Neuronal stem cell (in vitro differentiated cells): ENCODE measurements around the gene UTP18.

Source experiments
- DNase-seq: peaks from one replicate; pipeline ENCODE4 v3.0.0-alpha.2; 2013; ENCODE audit warnings: low spot score
- H2AFZ ChIP-seq: one replicate; pipeline ENCODE4 v1.6.1; 2013; ENCODE audit warnings: mild to moderate bottlenecking, low read length, inconsistent platforms
- H2AK5ac ChIP-seq: 2 replicates; pipeline ENCODE4 v1.6.1; 2013; ENCODE audit warnings: low read depth, mild to moderate bottlenecking, inconsistent platforms, low read length, moderate library complexity, mixed read lengths
- H2BK120ac ChIP-seq: 2 replicates; pipeline ENCODE4 v1.6.1; 2013; ENCODE audit warnings: low read depth, mild to moderate bottlenecking, inconsistent platforms, low read length, moderate library complexity, mixed read lengths
- H2BK12ac ChIP-seq: one replicate; pipeline ENCODE4 v1.6.1; 2013; ENCODE audit warnings: low read length, inconsistent platforms
- H2BK15ac ChIP-seq: 2 replicates; pipeline ENCODE4 v1.6.1; 2013; ENCODE audit warnings: mild to moderate bottlenecking, low read length, inconsistent platforms, mixed read lengths
- H2BK5ac ChIP-seq: one replicate; pipeline ENCODE4 v1.6.1; 2013; ENCODE audit warnings: inconsistent platforms, mild to moderate bottlenecking, low read length, moderate library complexity
- H3K14ac ChIP-seq: one replicate; pipeline ENCODE4 v1.6.1; 2013; ENCODE audit warnings: low read length, inconsistent platforms
- H3K18ac ChIP-seq: 2 replicates; pipeline ENCODE4 v1.6.1; 2013; ENCODE audit warnings: low read length, inconsistent platforms
- H3K23ac ChIP-seq: 2 replicates; pipeline ENCODE4 v1.6.1; 2013; ENCODE audit warnings: low read depth, mild to moderate bottlenecking, mixed read lengths, low read length, inconsistent platforms; ENCODE audit not compliant: poor library complexity
- H3K27ac ChIP-seq: replicated peaks from 3 replicates; pipeline ENCODE4 v1.5.1; 2013; ENCODE audit warnings: low read length, inconsistent platforms
- H3K27me3 ChIP-seq, 3 experiments: 2 replicates each; pipeline ENCODE4 v1.6.1; 2013; ENCODE audit warnings: low read length in 3 of 3, mild to moderate bottlenecking in 2 of 3, inconsistent platforms in 1 of 3, low read depth in 1 of 3, mixed read lengths in 1 of 3, moderate library complexity in 1 of 3; ENCODE audit not compliant: control insufficient read depth in 3 of 3, insufficient read depth in 3 of 3
- H3K36me3 ChIP-seq, 2 donors: replicated peaks in 1 of 2; 2 replicates each; pipeline ENCODE4 v1.6.1; 2013; ENCODE audit warnings: low read length in 2 of 2; ENCODE audit not compliant: control insufficient read depth in 2 of 2, insufficient read depth in 2 of 2
- H3K4ac ChIP-seq: 2 replicates; pipeline ENCODE4 v1.6.1; 2013; ENCODE audit warnings: inconsistent platforms, mild to moderate bottlenecking, low read length, moderate library complexity
- H3K4me1 ChIP-seq, 2 donors: 1 replicate in 1 of 2; 2 replicates in 1 of 2; pipeline ENCODE4 v1.6.1; 2013; ENCODE audit warnings: low read length in 2 of 2, low read depth in 1 of 2; ENCODE audit not compliant: control insufficient read depth in 2 of 2, insufficient read depth in 1 of 2
- H3K4me2 ChIP-seq: one replicate; pipeline ENCODE4 v1.6.1; 2013; ENCODE audit warnings: mild to moderate bottlenecking, low read length, inconsistent platforms; ENCODE audit not compliant: insufficient read depth, poor library complexity, severe bottlenecking
- H3K4me3 ChIP-seq, 2 donors: 2 replicates each; pipeline ENCODE4 v1.5.1; 2013; ENCODE audit warnings: low read length in 2 of 2, mild to moderate bottlenecking in 2 of 2, inconsistent platforms in 1 of 2, moderate library complexity in 1 of 2
- H3K79me1 ChIP-seq: one replicate; pipeline ENCODE4 v1.6.1; 2013; ENCODE audit warnings: low read depth, mild to moderate bottlenecking, inconsistent platforms, low read length, moderate library complexity
- H3K9ac ChIP-seq: one replicate; pipeline ENCODE4 v1.6.1; 2013; ENCODE audit warnings: mild to moderate bottlenecking, low read depth, low read length, inconsistent platforms; ENCODE audit not compliant: poor library complexity
- H3K9me3 ChIP-seq, 2 donors: replicated peaks in 1 of 2; 2 replicates each; pipeline versions ENCODE3 to v1.6.1; 2013; ENCODE audit warnings: low read length in 2 of 2, mild to moderate bottlenecking in 2 of 2, inconsistent platforms in 1 of 2, low read depth in 1 of 2, mixed read lengths in 1 of 2, moderate library complexity in 1 of 2; ENCODE audit not compliant: control insufficient read depth in 2 of 2, insufficient read depth in 1 of 2
- H4K8ac ChIP-seq: one replicate; pipeline ENCODE4 v1.6.1; 2013; ENCODE audit warnings: low read depth, mild to moderate bottlenecking, inconsistent platforms, low read length, moderate library complexity
- H4K91ac ChIP-seq: one replicate; pipeline ENCODE4 v1.6.1; 2013; ENCODE audit warnings: low read length, low read depth, mild to moderate bottlenecking, inconsistent platforms; ENCODE audit not compliant: poor library complexity
- WGBS, 2 donors: extraction: QIAGEN DNeasy Blood & Tissue Kit; methylation state at CpG; one replicate each; pipeline ENCODE4 v1.1.7; 2013; ENCODE audit warnings: missing lambda C conversion rate in 2 of 2, mixed read lengths in 1 of 2; ENCODE audit not compliant: insufficient read length in 2 of 2, insufficient replicate concordance in 1 of 2; ENCODE audit errors: extremely low coverage in 2 of 2; 5-methylcytosine and 5-hydroxymethylcytosine counted together

UTP18 gene

GRCh38 chr17:51341457-51341856, 81.1 kb downstream of the UTP18 start:
- Histone ChIP-seq H3K23ac (no peak overlapping the region), H3K4me3 (no peak overlapping the region), H3K9ac (no peak overlapping the region), H4K8ac (no peak overlapping the region), H2BK15ac (no peak overlapping the region), H3K27me3 (peaks cover 0 to 4% (median 0%) of the 10 kb centered on the region in 3 experiments), H2BK120ac (no peak overlapping the region), H3K4me1 (peaks cover 0 to 2% of the 10 kb centered on the region in 2 donors), H3K27ac (no peak overlapping the region), H2AK5ac (no peak overlapping the region), H4K91ac (no peak overlapping the region), H3K79me1 (no peaks in the 10 kb centered on the region), H2AFZ (no peak overlapping the region), H2BK5ac (no peak overlapping the region), H2BK12ac (no peak overlapping the region), H3K9me3 (no peaks in the 10 kb centered on the region), H3K4ac (no peak overlapping the region), H3K36me3 (no peaks in the 10 kb centered on the region), H3K14ac (no peak overlapping the region), H3K4me2 (no peak overlapping the region), H3K18ac (no peak overlapping the region)
- DNase-seq: no peak
- WGBS, 2 donors: no CpG with 5 or more reads among the region's 3 CpGs

- Histone ChIP-seq H3K23ac (no peak overlapping the region), H3K4ac (no peak overlapping the region), H3K27me3 (peaks cover 0 to 2% (median 0%) of the 10 kb centered on the region in 3 experiments), H3K79me1 (no peaks in the 10 kb centered on the region), H2BK5ac (no peak overlapping the region), H3K36me3 (no peaks in the 10 kb centered on the region), H3K4me2 (no peak overlapping the region), H2BK12ac (no peak overlapping the region), H2AK5ac (no peak overlapping the region), H4K91ac (no peak overlapping the region), H3K4me3 (no peak overlapping the region), H3K9me3 (no peaks in the 10 kb centered on the region), H3K4me1 (peaks cover 0 to 2% of the 10 kb centered on the region in 2 donors), H3K27ac (no peak overlapping the region), H3K9ac (no peak overlapping the region), H2BK15ac (no peak overlapping the region), H3K18ac (no peak overlapping the region), H3K14ac (no peak overlapping the region), H2AFZ (no peak overlapping the region), H2BK120ac (no peak overlapping the region), H4K8ac (no peak overlapping the region)
- no CpG with 5 or more reads among the region's 2 CpGs for WGBS, 2 donors
- DNase-seq: no peak
These were observed 81.9 kb downstream of the UTP18 start for GRCh38 chr17:51342257-51342656.

GRCh38 chr17:51344532-51344931, 84.2 kb downstream of the UTP18 start:
- no peak overlapping the region for H2BK120ac ChIP-seq
- H3K4me2 ChIP-seq: no peak overlapping the region
- no peak overlapping the region for H3K4me3 ChIP-seq
- no peak overlapping the region for H3K27ac ChIP-seq
- H2AFZ ChIP-seq: no peak overlapping the region
- no peaks in the 10 kb centered on the region for H3K36me3 ChIP-seq
- no peak overlapping the region for H3K9ac ChIP-seq
- H3K79me1 ChIP-seq: no peaks in the 10 kb centered on the region
- H3K27me3 ChIP-seq: peaks cover 0 to 19% (median 0%) of the 10 kb centered on the region in 3 experiments
- H3K9me3 ChIP-seq: no peaks in the 10 kb centered on the region
- no peak overlapping the region for H2BK12ac ChIP-seq
- H2BK5ac ChIP-seq: no peak overlapping the region
- H3K4ac ChIP-seq: no peak overlapping the region
- H2BK15ac ChIP-seq: no peak overlapping the region
- no peak overlapping the region for H3K23ac ChIP-seq
- H2AK5ac ChIP-seq: no peak overlapping the region
- WGBS, 2 donors: no CpG with 5 or more reads among the region's 9 CpGs
- H3K4me1 ChIP-seq: peaks cover 0 to 2% of the 10 kb centered on the region in 2 donors
- H4K8ac ChIP-seq: no peak overlapping the region
- no peak overlapping the region for H4K91ac ChIP-seq
- DNase-seq: no peak
- no peak overlapping the region for H3K14ac ChIP-seq
- no peak overlapping the region for H3K18ac ChIP-seq

- Histone ChIP-seq H3K79me1 (no peaks in the 10 kb centered on the region), H2BK5ac (no peak overlapping the region), H3K4me1 (peaks cover 0 to 4% of the 10 kb centered on the region in 2 donors), H2BK120ac (no peak overlapping the region), H3K4me3 (no peak overlapping the region), H3K9ac (no peak overlapping the region), H2BK15ac (no peak overlapping the region), H3K27ac (no peak overlapping the region), H4K91ac (no peak overlapping the region), H2AK5ac (no peak overlapping the region), H3K36me3 (no peaks in the 10 kb centered on the region), H2BK12ac (no peak overlapping the region), H3K4ac (no peak overlapping the region), H2AFZ (peak overlapping the region; percentile 64), H3K9me3 (no peaks in the 10 kb centered on the region), H3K27me3 (peaks cover 0 to 34% (median 0%) of the 10 kb centered on the region in 3 experiments), H3K14ac (no peak overlapping the region), H3K18ac (no peak overlapping the region), H3K23ac (no peak overlapping the region), H4K8ac (no peak overlapping the region), H3K4me2 (no peak overlapping the region)
- no peak for DNase-seq
- WGBS, 2 donors: no CpG with 5 or more reads among the region's 9 CpGs
These were observed 86.1 kb downstream of the UTP18 start for GRCh38 chr17:51346218-51346982.
